Right atrium auricular region (tissue), 2 donors: ENCODE results near the gene IGSF9. TPM values are rescaled to one million over a fixed set of nuclear protein-coding genes. Genes with fewer than 3 reads are reported as not detected.

Experiments used
- DNase-seq: peaks from one replicate; pipeline ENCODE4 v3.0.0-alpha.2; 2019; ENCODE audit warnings: low spot score
- H3K27ac ChIP-seq, 2 donors: fragments of 200-600 bp; sonication (generic); 1 replicate in 1 of 2; 2 replicates in 1 of 2; pipeline ENCODE4 v1.5.1; 2016 to 2019
- H3K27me3 ChIP-seq, 2 donors: fragments of 200-600 bp; sonication (generic); one replicate each; pipeline versions ENCODE4 v1.5.1 to v1.6.0; 2017 to 2019
- H3K36me3 ChIP-seq: fragments of 200-600 bp; sonication (generic); one replicate; pipeline ENCODE4 v1.5.1; 2016
- H3K4me1 ChIP-seq, 2 donors: fragments of 200-600 bp; sonication (generic); one replicate each; pipeline versions ENCODE4 v1.5.1 to v1.6.0; 2017 to 2019
- H3K4me3 ChIP-seq, 2 donors: fragments of 200-600 bp; sonication (generic); 1 replicate in 1 of 2; 2 replicates in 1 of 2; pipeline ENCODE4 v1.5.1; 2017 to 2019; ENCODE audit warnings: mild to moderate bottlenecking in 1 of 2, moderate library complexity in 1 of 2
- H3K9me3 ChIP-seq, 2 donors: fragments of 200-600 bp; sonication (generic); one replicate each; pipeline ENCODE4 v1.5.1; 2019
- total RNA-seq, 2 donors: library from RNA; depleted of rRNA; stranded (reverse); fragments of >200 nt; gene quantifications; one replicate each; pipeline ENCODE4 v1.1.0, GENCODE V29; 2016
- TF ChIP-seq, protein P1 (sequence below), 2 donors: fragments of 200-600 bp; sonication (generic); IDR thresholded peaks; one replicate each; pipeline ENCODE4 v1.5.1; 2019; ENCODE audit warnings: antibody characterized with exemption in 2 of 2

Gene IGSF9
- total RNA-seq, 2 donors from 2014 or later, result 2.0 to 5.4 TPM

DNA sequence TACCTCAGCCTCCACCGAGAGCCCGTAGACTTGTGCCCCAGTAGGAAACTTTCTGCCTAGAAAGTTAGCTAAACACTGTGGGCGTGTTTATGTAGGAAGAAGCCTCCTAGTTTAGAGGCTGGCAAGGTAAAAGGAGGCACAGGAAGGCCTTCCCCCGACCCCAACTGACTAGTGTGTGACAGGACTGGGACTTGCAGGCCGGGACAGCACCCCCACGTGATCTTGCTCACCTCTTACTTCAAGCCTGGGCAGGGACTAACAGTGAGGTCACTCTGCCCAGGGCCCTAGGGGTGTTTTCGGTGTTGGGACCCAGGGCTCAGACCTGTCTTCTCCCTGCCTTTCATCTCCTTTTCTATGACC lies 19.7 kb downstream of the IGSF9 start:
- peaks cover 0 to 46% of the 10 kb centered on the region in 2 donors for H3K4me1 ChIP-seq
- peak; percentile 76 for DNase-seq
- TF ChIP-seq, protein P1, sequence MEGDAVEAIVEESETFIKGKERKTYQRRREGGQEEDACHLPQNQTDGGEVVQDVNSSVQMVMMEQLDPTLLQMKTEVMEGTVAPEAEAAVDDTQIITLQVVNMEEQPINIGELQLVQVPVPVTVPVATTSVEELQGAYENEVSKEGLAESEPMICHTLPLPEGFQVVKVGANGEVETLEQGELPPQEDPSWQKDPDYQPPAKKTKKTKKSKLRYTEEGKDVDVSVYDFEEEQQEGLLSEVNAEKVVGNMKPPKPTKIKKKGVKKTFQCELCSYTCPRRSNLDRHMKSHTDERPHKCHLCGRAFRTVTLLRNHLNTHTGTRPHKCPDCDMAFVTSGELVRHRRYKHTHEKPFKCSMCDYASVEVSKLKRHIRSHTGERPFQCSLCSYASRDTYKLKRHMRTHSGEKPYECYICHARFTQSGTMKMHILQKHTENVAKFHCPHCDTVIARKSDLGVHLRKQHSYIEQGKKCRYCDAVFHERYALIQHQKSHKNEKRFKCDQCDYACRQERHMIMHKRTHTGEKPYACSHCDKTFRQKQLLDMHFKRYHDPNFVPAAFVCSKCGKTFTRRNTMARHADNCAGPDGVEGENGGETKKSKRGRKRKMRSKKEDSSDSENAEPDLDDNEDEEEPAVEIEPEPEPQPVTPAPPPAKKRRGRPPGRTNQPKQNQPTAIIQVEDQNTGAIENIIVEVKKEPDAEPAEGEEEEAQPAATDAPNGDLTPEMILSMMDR (IDR thresholded peaks at IDR 0.05), result no peak
- H3K36me3 ChIP-seq, result no peaks in the 10 kb centered on the region
- H3K27ac ChIP-seq, result peak overlapping the region; percentile 98 to 99
- no peaks in the 10 kb centered on the region for H3K27me3 ChIP-seq
- peak overlapping the region; percentile 82 to 87 for H3K4me3 ChIP-seq
- H3K9me3 ChIP-seq, result no peaks in the 10 kb centered on the region

DNA sequence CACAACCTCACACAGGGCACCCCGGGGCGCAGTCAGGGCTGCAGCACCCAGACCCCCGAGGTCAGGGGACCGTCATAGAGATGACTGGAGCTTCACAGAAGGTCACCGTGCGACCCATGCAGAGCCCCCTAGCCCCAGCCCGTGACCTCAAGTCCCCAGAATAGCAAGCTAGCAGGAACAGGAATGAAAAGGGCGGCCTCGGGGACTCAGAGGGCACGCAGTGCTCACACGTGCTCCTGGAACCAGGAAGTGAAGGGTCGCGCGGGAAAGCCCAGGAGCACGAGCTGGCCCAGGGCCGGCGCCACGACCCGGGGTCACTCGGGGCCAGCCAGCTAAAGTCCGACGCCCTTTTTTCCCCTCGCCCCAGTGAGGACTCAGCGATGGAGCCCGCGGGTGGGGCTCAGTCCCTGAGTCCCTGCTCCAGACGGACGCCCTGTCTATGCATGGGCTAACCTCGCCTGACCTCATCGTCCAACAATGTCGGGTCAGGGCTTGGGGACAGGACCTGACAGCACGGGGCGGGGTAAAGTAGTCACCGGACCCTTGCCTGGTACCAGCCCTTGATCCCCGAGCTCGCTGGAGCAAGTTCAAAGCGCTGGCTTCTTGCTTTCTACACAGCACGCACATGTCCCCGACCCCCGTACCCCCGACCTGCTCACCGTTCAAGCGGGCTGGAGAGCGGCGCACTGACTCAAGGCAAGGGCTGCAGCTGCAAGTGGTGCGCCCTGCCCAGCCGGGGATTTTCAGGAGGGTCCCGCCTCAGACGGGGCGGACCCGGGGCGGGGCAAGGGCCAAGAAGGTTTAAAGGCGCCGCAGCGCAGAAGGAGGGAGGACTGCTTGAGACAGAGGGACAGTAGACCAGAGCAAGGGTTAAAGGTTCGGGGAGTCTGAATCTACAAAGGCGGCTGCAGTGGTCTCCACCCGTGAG lies 20.4 kb downstream of the IGSF9 start, which contains the start of gene TAGLN2:
TSS of gene TAGLN2 (minus strand) at position 717 of the 928 bp plus-strand sequence. CDS start 4,998 bp downstream, outside the sequence.
- peaks cover 0 to 52% of the 10 kb centered on the region in 2 donors for H3K4me1 ChIP-seq
- no peaks in the 10 kb centered on the region for H3K9me3 ChIP-seq
- no peaks in the 10 kb centered on the region for H3K27me3 ChIP-seq
- H3K36me3 ChIP-seq, result peaks cover 4% of the 10 kb centered on the region
- peak within 1 kb of the TSS; percentile 98 to 99 for H3K27ac ChIP-seq
- peak within 1 kb of the TSS; percentile 82 to 87 for H3K4me3 ChIP-seq
- TF ChIP-seq, protein P1 (IDR thresholded peaks at IDR 0.05), result no peak
- peak; percentile 94 for DNase-seq

DNA sequence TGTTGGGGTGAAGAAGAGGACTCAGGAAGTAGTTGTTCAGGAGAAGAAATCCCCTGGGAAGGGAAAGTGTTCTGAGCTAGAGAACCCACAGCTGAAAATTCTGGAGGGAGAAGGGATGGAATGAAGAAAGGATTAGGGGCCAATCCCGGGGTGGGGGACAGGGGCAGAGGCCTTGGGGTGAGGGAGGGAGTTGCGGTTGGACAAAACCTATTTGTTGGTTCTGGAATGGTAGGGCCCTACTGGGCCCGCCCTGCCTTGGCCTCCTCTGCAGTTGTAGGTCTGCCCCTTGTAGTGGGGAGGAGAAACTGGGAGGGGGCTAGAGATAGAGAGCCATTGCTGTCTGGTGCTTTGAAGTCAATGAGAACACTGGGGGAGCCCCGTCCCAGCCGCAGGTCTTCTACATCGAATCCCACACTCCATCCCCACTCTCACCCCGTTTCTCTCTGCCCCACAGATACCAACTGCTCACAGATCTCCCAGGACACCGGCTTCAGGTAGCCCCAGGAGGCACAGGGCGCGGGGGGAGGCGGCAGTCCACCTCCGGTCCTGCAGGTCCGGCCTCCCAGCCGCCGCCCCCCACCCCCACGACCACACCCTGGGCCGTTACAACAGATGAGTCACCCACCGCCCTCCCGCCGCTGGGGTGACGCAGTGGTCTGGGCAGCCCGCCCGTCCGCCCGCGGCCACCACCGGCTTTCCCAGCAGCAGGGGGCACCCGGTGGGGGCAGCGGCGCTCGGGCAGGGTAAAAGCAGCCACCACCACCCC lies 21.2 kb downstream of the IGSF9 start:
- Histone ChIP-seq H3K9me3 (no peaks in the 10 kb centered on the region), H3K27me3 (no peaks in the 10 kb centered on the region), H3K27ac (peak overlapping the region; percentile 98 to 99), H3K4me1 (peaks cover 0 to 61% of the 10 kb centered on the region in 2 donors), H3K4me3 (peak overlapping the region; percentile 82 to 87), H3K36me3 (peaks cover 13% of the 10 kb centered on the region)
- peak; percentile 95 for DNase-seq
- TF ChIP-seq, protein P1 (IDR thresholded peaks at IDR 0.05), result no peak

DNA sequence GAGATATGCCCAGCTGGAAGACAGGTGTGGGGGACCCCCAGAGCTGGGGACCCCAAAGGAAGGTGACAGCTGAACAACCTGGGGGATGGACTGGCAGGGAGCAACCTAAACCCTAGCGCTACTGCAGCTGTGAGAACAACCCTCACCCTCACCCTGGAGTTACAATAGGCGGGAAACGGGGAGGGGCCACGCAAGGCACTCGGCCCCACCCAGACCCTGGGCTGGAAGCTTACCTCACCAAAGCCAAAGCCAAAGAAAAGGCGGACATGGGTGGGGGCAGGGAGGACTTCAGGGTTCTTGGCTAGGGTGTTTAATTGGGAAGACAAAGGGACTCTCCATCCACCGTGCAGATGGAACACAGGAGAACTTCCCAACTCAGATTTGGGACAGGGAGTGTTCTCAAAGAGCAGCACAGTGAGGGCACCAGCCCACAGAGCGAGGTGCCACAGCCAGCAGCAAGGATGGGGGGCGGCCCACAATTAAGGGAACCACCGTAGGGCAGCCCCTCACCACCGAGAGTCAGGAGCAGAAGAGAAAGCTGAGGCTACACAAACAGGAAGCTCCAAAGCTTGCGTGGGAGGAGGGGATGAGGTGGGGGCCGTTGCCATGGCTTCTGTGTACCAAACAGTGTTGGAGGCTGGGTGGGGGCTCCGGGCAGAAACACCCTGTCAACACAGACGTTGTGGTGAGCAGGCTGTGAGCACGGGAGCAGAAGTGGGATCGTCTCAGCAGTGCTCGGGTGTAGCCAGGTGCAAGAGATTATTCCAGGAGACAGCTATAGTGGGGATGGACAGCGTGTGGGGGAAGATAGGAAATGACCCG lies 22.0 kb downstream of the IGSF9 start:
- peak; percentile 95 for DNase-seq
- peak overlapping the region; percentile 82 to 87 for H3K4me3 ChIP-seq
- peaks cover 21% of the 10 kb centered on the region for H3K36me3 ChIP-seq
- H3K4me1 ChIP-seq, result peaks cover 0 to 69% of the 10 kb centered on the region in 2 donors
- H3K27me3 ChIP-seq, result no peaks in the 10 kb centered on the region
- H3K9me3 ChIP-seq, result no peaks in the 10 kb centered on the region
- TF ChIP-seq, protein P1 (IDR thresholded peaks at IDR 0.05), result no peak
- peak overlapping the region; percentile 98 to 99 for H3K27ac ChIP-seq

DNA sequence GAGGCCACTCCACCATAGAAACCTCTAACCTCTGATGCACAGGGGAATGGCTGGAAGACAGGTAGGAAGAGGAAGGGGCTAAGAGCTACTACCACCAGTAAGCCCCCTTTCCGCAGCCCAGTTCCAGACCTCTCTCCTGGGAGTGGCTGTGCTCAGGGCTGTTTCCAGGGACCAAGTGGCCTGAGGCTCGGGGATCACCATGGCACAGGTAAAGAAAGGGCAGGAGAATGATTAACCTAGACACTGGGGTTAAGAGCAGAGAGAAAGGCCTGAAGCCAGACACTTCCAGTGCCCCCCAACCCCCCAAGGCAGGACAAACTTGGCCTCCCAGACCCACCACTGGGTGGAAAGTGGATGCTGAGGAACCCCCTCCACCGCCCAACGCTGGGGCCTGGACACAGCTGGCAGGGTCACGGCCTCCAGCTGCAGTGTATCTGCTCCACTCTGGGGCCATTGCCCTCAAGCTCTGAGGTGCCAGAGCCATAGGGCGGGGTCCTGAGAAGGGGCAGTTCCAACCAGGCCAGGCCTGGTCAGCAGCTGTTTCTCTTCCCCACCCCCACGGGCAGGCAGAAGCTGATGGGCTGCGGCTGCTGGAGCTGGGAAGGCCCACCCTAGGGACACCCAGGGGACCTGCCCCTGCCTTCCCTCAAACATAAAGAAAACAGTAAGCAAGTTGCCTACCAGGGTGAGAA lies 22.8 kb downstream of the IGSF9 start:
- TF ChIP-seq, protein P1 (IDR thresholded peaks at IDR 0.05), result no peak
- no peaks in the 10 kb centered on the region for H3K9me3 ChIP-seq
- peaks cover 0 to 76% of the 10 kb centered on the region in 2 donors for H3K4me1 ChIP-seq
- no peak for DNase-seq
- H3K27ac ChIP-seq, result peak overlapping the region; percentile 98 to 99
- peak overlapping the region; percentile 82 to 87 for H3K4me3 ChIP-seq
- no peaks in the 10 kb centered on the region for H3K27me3 ChIP-seq
- peaks cover 28% of the 10 kb centered on the region for H3K36me3 ChIP-seq
